Prostate gland (tissue), 2 donors: ENCODE results near the gene PPFIBP2.

Experiments used
- POLR2A ChIP-seq: fragments of 450-650 bp; IDR thresholded peaks from one replicate; pipeline ENCODE4 v1.6.1; 2016; ENCODE audit warnings: antibody characterized with exemption, mild to moderate bottlenecking
- POLR2AphosphoS5 ChIP-seq: sonication (generic); formaldehyde crosslinking; IDR thresholded peaks from one replicate; pipeline ENCODE4 v1.6.1; 2017; ENCODE audit warnings: antibody characterized with exemption
- TF ChIP-seq, protein P1 (sequence below), 4 experiments: fragments of 200-600 bp in 2 of 4; fragments of 450-650 bp in 2 of 4; sonication (generic) in 2 of 4; IDR thresholded peaks; 1 replicate in 3 of 4; 2 replicates in 1 of 4; pipeline ENCODE4 v1.5.1; 2016 to 2019; ENCODE audit warnings: antibody characterized with exemption in 4 of 4, mild to moderate bottlenecking in 2 of 4, moderate library complexity in 2 of 4

DNA sequence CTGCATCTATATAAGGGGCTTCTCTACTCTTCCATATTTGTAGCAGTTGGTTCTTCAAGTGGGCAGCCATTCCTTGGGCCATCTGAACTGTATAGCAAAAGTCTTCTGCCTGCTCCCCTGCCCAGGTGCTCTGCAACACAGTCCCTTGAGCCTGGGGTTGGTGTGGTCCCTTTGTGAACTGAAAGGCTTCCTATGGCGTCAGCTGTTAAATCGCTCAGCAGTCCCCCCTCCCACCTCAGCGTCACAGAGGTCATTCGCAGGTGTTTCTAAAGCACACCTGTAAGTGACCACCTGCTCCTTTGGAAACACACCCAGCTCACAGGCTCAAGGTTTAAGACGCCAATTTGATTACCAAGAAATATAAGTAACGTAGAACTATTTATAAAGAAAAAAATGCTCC is 122.6 kb downstream of the PPFIBP2 start:
- TF ChIP-seq, protein P1, sequence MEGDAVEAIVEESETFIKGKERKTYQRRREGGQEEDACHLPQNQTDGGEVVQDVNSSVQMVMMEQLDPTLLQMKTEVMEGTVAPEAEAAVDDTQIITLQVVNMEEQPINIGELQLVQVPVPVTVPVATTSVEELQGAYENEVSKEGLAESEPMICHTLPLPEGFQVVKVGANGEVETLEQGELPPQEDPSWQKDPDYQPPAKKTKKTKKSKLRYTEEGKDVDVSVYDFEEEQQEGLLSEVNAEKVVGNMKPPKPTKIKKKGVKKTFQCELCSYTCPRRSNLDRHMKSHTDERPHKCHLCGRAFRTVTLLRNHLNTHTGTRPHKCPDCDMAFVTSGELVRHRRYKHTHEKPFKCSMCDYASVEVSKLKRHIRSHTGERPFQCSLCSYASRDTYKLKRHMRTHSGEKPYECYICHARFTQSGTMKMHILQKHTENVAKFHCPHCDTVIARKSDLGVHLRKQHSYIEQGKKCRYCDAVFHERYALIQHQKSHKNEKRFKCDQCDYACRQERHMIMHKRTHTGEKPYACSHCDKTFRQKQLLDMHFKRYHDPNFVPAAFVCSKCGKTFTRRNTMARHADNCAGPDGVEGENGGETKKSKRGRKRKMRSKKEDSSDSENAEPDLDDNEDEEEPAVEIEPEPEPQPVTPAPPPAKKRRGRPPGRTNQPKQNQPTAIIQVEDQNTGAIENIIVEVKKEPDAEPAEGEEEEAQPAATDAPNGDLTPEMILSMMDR (IDR thresholded peaks at IDR 0.05): no peak
- TF ChIP-seq POLR2A (no peak), POLR2AphosphoS5 (no peak)
